Measurements from ENCODE around the gene DEDD2.

Gene DEDD2

DNA sequence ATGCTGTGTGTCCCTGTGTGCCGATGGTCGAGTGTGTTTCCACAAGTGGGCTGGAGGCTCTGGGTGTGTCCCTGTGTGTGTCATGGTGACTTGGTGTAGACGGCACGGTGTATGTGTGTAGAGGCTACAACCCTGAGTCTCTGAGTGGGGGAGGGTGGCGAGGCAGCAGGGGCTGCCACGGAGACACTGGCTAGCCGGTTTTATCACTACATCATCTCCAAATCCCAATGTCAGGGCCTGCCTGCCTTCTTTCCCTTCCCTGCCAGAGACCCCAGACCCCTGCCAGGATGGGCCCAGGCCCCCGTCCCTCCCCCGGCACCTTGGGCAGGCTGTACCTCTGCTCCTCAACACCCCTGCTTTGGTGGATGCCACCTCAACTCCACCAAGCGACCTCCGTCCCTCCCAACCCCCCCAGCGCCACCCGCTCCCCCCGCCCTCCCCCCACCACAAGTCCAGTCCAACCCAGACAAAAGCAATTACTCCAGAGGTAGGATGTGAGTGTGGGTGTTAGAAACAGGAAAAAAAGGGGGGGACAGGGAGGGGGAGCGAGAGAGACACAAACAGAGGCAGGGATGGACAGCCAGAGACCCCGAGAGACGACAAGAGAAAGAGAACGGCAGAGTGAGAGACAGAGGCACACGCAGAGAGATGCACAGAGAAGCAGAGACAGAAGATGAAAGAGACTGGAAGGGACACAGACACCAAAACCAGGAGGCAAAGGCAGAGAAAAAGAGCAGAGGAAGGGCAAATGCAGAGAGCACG lies 63.6 kb downstream of the DEDD2 start:
- in situ Hi-C loops (cut with HindIII; ENCODE audit: low sequenced_read_pairs), result no loop called here
- TF ChIP-seq CTCF (IDR thresholded peaks at IDR 0.05; ENCODE audit: low read depth, low read length, missing control alignments), result no peak
- DNase-seq (ENCODE audit: low read depth), result no peak
- no peak overlapping the region for H3K4me3 ChIP-seq (ENCODE audit: low read depth, low read length)

DNA sequence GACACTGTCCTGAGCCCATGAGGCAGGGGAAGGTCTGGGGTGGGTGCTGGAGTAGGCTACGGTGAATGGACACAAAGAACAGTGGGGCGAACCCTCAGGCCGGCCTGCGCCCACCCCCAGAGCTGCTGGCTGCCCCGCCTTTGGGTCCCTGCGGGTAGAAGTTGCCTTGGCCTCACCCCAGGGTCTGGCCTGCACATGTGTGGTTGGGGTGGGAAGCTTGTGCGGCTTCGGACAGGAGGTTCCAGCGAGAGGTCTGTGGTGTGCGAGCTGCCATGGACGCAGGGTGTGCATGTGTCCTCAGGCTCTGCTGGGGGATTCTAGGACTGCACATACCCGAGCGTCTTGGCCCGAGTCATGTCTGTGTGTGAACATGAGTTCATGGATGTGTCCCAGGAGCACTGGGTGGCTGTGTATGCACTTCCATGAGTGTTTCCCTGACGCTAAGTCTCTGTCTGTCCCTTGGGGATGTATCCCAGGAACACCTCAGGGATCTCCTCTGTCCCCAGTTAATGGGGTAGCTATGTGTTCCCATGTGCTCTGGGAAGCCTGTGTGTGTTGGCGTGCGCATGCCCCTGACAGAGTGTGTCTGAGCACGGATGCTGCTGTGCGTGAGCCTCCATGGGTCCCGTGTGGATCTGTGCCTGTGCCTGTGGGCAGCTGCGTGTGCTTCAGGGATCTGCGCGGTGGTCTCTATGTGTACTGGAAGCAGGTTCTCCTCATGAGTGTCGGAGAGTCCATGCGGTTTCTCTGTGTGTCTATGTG lies 64.4 kb downstream of the DEDD2 start:
- no peak for TF ChIP-seq CTCF (IDR thresholded peaks at IDR 0.05; ENCODE audit: low read depth, low read length, missing control alignments)
- no peak overlapping the region for H3K4me3 ChIP-seq (ENCODE audit: low read depth, low read length)
- no peak for DNase-seq (ENCODE audit: low read depth)
- in situ Hi-C loops (cut with HindIII; ENCODE audit: low sequenced_read_pairs), result no loop called here

DNA sequence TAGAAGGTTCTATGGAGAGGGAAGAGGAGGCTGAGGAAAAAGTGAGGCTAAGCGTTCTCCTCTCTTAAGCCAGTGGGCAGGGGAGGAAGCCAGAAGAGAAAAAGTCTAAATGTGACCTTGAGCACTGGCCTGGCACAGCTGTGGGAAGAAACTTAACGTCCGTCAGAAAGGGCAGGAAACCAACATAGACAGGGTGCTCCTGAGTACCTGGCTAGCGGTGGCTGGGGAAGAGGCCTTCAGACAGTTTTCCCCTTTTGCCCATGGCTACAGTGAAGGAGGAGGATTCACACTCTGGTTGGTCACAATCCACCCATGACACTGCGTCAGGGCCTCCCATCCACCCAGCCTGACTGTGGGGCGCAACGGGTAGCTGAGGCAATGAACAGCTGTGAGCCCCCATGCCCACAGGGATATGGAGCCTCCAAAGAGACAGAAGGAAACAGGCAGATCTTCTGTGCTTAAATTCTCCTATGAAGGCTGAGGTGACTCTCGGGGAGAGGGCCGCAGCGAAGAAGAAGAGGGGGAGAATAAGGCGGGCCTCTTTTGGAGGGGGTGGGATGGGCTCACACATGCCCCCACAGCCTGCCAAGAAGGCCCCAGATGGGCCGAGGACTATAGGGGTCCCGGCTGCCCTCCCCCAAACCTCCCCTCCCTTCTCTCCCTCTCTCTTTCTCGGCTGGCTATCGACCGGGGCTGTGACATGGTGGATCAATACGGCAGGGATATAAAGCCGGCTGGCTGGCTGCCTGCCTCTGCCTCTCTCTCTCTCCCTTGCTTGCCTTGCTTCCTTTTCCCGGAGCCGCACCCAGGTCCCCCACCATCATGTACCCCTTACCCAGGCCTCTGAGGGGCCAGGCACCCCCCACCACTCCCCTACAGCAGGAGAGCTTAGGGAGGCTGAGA lies 65.4 kb downstream of the DEDD2 start:
- no peak overlapping the region for H3K4me3 ChIP-seq (ENCODE audit: low read depth, low read length)
- in situ Hi-C loops (cut with HindIII; ENCODE audit: low sequenced_read_pairs), result no loop called here
- no peak for DNase-seq (ENCODE audit: low read depth)
- no peak for TF ChIP-seq CTCF (IDR thresholded peaks at IDR 0.05; ENCODE audit: low read depth, low read length, missing control alignments)

- no peak for TF ChIP-seq CTCF (IDR thresholded peaks at IDR 0.05; ENCODE audit: low read depth, low read length, missing control alignments)
- DNase-seq (ENCODE audit: low read depth), result no peak
- no peak overlapping the region for H3K4me3 ChIP-seq (ENCODE audit: low read depth, low read length)
- in situ Hi-C loops (cut with HindIII; ENCODE audit: low sequenced_read_pairs), result no loop called here
Measured at GRCh38 chr19:42150911-42151361, 66.5 kb downstream of the DEDD2 start.

- no peak for TF ChIP-seq CTCF (IDR thresholded peaks at IDR 0.05; ENCODE audit: low read depth, low read length, missing control alignments)
Measured at GRCh38 chr19:42150364-42150763, 67.1 kb downstream of the DEDD2 start.

More at GRCh38 chr19:42150364-42150763, 67.1 kb downstream of the DEDD2 start:
- in situ Hi-C loops (cut with HindIII; ENCODE audit: low sequenced_read_pairs), result no loop called here
- DNase-seq (ENCODE audit: low read depth), result no peak
- H3K4me3 ChIP-seq (ENCODE audit: low read depth, low read length), result no peak overlapping the region

Data from astrocyte of the cerebellum (primary cell).